Adrenal gland (tissue), 5 donors: ENCODE measurements around the gene ACYP1.

ENCODE experiments used
- CTCF ChIP-seq, 6 experiments: fragments of 450-650 bp in 4 of 6; fragments of 200-600 bp in 2 of 6; sonication (generic) in 1 of 6; IDR thresholded peaks; 1 replicate in 5 of 6; 2 replicates in 1 of 6; pipeline versions ENCODE4 v1.5.1 to v1.8.0; 2016 to 2021; ENCODE audit warnings: antibody characterized with exemption in 6 of 6, mild to moderate bottlenecking in 2 of 6, moderate library complexity in 1 of 6
- POLR2A ChIP-seq, 2 donors: fragments of 450-650 bp; IDR thresholded peaks; one replicate each; pipeline ENCODE4 v1.6.1; 2017; ENCODE audit warnings: antibody characterized with exemption in 2 of 2, mild to moderate bottlenecking in 2 of 2, moderate library complexity in 1 of 2
- donor health status: DM: no; HTN: no; CAD: no.

- TF ChIP-seq CTCF (IDR thresholded peaks at IDR 0.05) (no peak), POLR2A (IDR thresholded peaks at IDR 0.05) (no peak)
These were observed 43.4 kb upstream of the ACYP1 start for GRCh38 chr14:75107186-75107585.
